K562 (cell line): Measurements from ENCODE around the gene SEMA5A. TPM values are rescaled to one million over a fixed set of nuclear protein-coding genes. Genes with fewer than 3 reads are reported as not detected.

Experiments used
- ARID2 ChIP-seq: fragments of 450-650 bp; IDR thresholded peaks from 2 replicates; pipeline ENCODE4 v1.6.1; 2017; ENCODE audit warnings: antibody characterized with exemption, mild to moderate bottlenecking
- CGGBP1 ChIP-seq: fragments of 250-450 bp; sonication (Bioruptor Pico); IDR thresholded peaks from 2 replicates; pipeline ENCODE4 v1.9.0; 2021; ENCODE audit warnings: mild to moderate bottlenecking
- CTCFL ChIP-seq: IDR thresholded peaks from 2 replicates; pipeline ENCODE4 v1.6.1; 2011; ENCODE audit warnings: borderline replicate concordance, low read depth, mild to moderate bottlenecking, moderate library complexity, low read length; ENCODE audit not compliant: insufficient read depth, poor library complexity, severe bottlenecking
- CXXC5 ChIP-seq: fragments of 250-450 bp; sonication (Bioruptor Pico); IDR thresholded peaks from 2 replicates; pipeline ENCODE4 v1.8.0; 2022; ENCODE audit warnings: inconsistent platforms, mild to moderate bottlenecking, moderate library complexity
- HMGN3 ChIP-seq: IDR thresholded peaks from 2 replicates; pipeline ENCODE4 v1.6.1; 2011; ENCODE audit warnings: borderline replicate concordance, low read depth, mild to moderate bottlenecking, mixed read lengths, low read length; ENCODE audit not compliant: insufficient read length; ENCODE audit errors: extremely low read depth
- POU5F1 ChIP-seq: fragments of 150-350 bp; IDR thresholded peaks from 2 replicates; pipeline ENCODE4 v1.6.1; 2014; ENCODE audit warnings: borderline replicate concordance, low read length, low read depth, mild to moderate bottlenecking; ENCODE audit not compliant: partially characterized antibody
- TOE1 ChIP-seq, 2 experiments: fragments of 450-650 bp in 1 of 2; sonication (generic) in 1 of 2; formaldehyde crosslinking in 1 of 2; IDR thresholded peaks; 2 replicates each; pipeline versions ENCODE4 v1.7.1 to v1.8.0; 2016 to 2022; ENCODE audit warnings: borderline replicate concordance in 2 of 2, mild to moderate bottlenecking in 2 of 2, antibody characterized with exemption in 1 of 2, inconsistent platforms in 1 of 2, low read depth in 1 of 2, missing genetic modification reagents in 1 of 2, moderate library complexity in 1 of 2
- YBX1 ChIP-seq: fragments of 450-650 bp; IDR thresholded peaks from 2 replicates; pipeline ENCODE4 v1.7.1; 2016; ENCODE audit warnings: mild to moderate bottlenecking
- ZBTB40 ChIP-seq, 2 experiments: fragments of 450-650 bp in 1 of 2; sonication (generic) in 1 of 2; formaldehyde crosslinking in 1 of 2; IDR thresholded peaks; 2 replicates each; pipeline versions ENCODE4 v1.7.1 to v1.9.0; 2016 to 2022; ENCODE audit warnings: inconsistent platforms in 1 of 2, mild to moderate bottlenecking in 1 of 2, missing genetic modification reagents in 1 of 2
- ZBTB49 ChIP-seq: sonication (generic); formaldehyde crosslinking; IDR thresholded peaks from 2 replicates; pipeline ENCODE4 v1.8.0; 2022; ENCODE audit warnings: missing genetic modification reagents, mild to moderate bottlenecking, borderline replicate concordance
- ZNF324 ChIP-seq: fragments of 250-450 bp; sonication (Bioruptor Pico); IDR thresholded peaks from 2 replicates; pipeline ENCODE4 v1.4.0; 2020; ENCODE audit warnings: mild to moderate bottlenecking
- polyA plus RNA-seq, 8 experiments: library from polyadenylated mRNA; depleted of rRNA in 4 of 8; stranded (reverse) in 5 of 8; unstranded in 3 of 8; fragments of >200 nt; fragmentation: Nextera tagmentation in 2 of 8; fragmentation: Illumina TruSeq in 1 of 8; extraction: Ambion mirVana in 2 of 8; extraction: Trizol in 1 of 8; gene quantifications; 2 replicates each; pipeline versions ENCODE4 v1.2.1 to v1.2.3, GENCODE V29; 2011 to 2014; ENCODE audit warnings: inconsistent platforms in 1 of 8, missing spikeins in 1 of 8
- total RNA-seq, 7 experiments: library from RNA; depleted of rRNA in 6 of 7; stranded (reverse); fragments of >200 nt in 6 of 7; fragmentation: Illumina TruSeq in 2 of 7; extraction: Trizol in 2 of 7; gene quantifications; 2 replicates each; pipeline versions ENCODE4 v1.2.1 to v1.2.3, GENCODE V29; 2011 to 2021; ENCODE audit warnings: low replicate concordance in 1 of 7

Gene SEMA5A
- total and polyA plus RNA-seq, 9 of the 15 experiments (the other 6 are each of a cell fraction or from before 2014, with no cell fraction given): 0.02 TPM; not detected in 8

- TF ChIP-seq ZBTB40 (IDR thresholded peaks at IDR 0.05): no peak
- no peak for TF ChIP-seq ZBTB40 (CRISPR knock-in tag; IDR thresholded peaks at IDR 0.05)
- TF ChIP-seq ARID2: no peak
- TF ChIP-seq CGGBP1 (CRISPR knock-in tag): no peak
- no peak for TF ChIP-seq TOE1 (IDR thresholded peaks at IDR 0.05; ENCODE audit: borderline replicate concordance)
- no peak for TF ChIP-seq TOE1 (CRISPR knock-in tag; IDR thresholded peaks at IDR 0.05; ENCODE audit: borderline replicate concordance, low read depth)
- no peak for TF ChIP-seq YBX1
- TF ChIP-seq ZNF324 (CRISPR knock-in tag): no peak
- TF ChIP-seq POU5F1: no peak
- TF ChIP-seq HMGN3: peak; percentile 50
- peak; percentile 64 for TF ChIP-seq CTCFL
- TF ChIP-seq ZBTB49: no peak
- 0 out of 2 replicates have a peak, but pooled peaks have one; percentile 19 for TF ChIP-seq CXXC5
Observed at GRCh38 chr5:9544502-9545135, 1.3 kb downstream of the SEMA5A start (continued).
